Measurements from ENCODE around the gene PTPN11. TPM values are rescaled to one million over a fixed set of nuclear protein-coding genes. Genes with fewer than 3 reads are reported as not detected.

Gene PTPN11
- total RNA-seq, 2 experiments from 2014 or later: 44.6 to 46.4 TPM

DNA sequence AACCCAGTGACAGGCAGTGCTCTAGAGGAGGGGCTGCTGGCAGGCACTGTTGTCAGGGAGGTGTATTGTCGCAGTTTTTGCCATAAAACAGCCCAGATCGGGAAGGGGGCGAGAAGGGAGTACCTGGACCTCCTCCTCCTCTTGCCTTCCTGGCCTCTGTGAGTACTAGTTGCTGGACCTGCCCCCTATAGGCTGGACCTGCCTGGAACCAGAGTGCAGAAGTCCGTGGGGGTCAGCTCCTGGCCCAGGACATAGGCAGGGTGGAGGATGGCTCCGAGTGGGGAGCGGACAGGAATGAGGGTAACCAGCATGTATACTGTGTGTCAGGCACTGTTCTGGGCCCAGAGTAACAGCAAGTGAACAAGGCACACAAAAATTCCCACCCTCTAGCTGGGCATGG, 116.3 kb downstream of the PTPN11 start:
- no peaks in the 10 kb centered on the region for H3K27me3 ChIP-seq (ENCODE audit: control insufficient read depth in 1 of 2, insufficient read depth in 2 of 2, low read length in 2 of 2)
- no peak overlapping the region for H3K4me3 Mint-ChIP-seq
- intact Hi-C loops (cut with DNase I, micrococcal nuclease): no loop called here
- no peak for DNase-seq
- H3K4me1 ChIP-seq (ENCODE audit: insufficient read depth, low read length): no peaks in the 10 kb centered on the region
- H3K9me3 Mint-ChIP-seq: no peaks in the 10 kb centered on the region
- H3K36me3 Mint-ChIP-seq (ENCODE audit: low read depth): no peaks in the 10 kb centered on the region
- no peaks in the 10 kb centered on the region for H3K27me3 Mint-ChIP-seq
- H3K27ac Mint-ChIP-seq: no peak overlapping the region
- H3K4me3 ChIP-seq (ENCODE audit: low read length): no peak overlapping the region
- POLR2A ChIA-PET: no interaction called here
- H3K27ac ChIP-seq (ENCODE audit: low read depth in 1 of 2, low read length in 2 of 2): no peak overlapping the region
- H3K9me3 ChIP-seq (ENCODE audit: control insufficient read depth in 1 of 2, insufficient read depth in 1 of 2, low read length in 2 of 2): no peaks in the 10 kb centered on the region
- TF ChIP-seq, protein P1, sequence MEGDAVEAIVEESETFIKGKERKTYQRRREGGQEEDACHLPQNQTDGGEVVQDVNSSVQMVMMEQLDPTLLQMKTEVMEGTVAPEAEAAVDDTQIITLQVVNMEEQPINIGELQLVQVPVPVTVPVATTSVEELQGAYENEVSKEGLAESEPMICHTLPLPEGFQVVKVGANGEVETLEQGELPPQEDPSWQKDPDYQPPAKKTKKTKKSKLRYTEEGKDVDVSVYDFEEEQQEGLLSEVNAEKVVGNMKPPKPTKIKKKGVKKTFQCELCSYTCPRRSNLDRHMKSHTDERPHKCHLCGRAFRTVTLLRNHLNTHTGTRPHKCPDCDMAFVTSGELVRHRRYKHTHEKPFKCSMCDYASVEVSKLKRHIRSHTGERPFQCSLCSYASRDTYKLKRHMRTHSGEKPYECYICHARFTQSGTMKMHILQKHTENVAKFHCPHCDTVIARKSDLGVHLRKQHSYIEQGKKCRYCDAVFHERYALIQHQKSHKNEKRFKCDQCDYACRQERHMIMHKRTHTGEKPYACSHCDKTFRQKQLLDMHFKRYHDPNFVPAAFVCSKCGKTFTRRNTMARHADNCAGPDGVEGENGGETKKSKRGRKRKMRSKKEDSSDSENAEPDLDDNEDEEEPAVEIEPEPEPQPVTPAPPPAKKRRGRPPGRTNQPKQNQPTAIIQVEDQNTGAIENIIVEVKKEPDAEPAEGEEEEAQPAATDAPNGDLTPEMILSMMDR (IDR thresholded peaks at IDR 0.05): no peak
- no peaks in the 10 kb centered on the region for H3K36me3 ChIP-seq (ENCODE audit: insufficient read depth, low read length)
- H3K4me1 Mint-ChIP-seq (ENCODE audit: low read depth): no peaks in the 10 kb centered on the region
- CTCF ChIA-PET: no interaction called here
- no peak for ATAC-seq (ENCODE audit: poor library complexity)

DNA sequence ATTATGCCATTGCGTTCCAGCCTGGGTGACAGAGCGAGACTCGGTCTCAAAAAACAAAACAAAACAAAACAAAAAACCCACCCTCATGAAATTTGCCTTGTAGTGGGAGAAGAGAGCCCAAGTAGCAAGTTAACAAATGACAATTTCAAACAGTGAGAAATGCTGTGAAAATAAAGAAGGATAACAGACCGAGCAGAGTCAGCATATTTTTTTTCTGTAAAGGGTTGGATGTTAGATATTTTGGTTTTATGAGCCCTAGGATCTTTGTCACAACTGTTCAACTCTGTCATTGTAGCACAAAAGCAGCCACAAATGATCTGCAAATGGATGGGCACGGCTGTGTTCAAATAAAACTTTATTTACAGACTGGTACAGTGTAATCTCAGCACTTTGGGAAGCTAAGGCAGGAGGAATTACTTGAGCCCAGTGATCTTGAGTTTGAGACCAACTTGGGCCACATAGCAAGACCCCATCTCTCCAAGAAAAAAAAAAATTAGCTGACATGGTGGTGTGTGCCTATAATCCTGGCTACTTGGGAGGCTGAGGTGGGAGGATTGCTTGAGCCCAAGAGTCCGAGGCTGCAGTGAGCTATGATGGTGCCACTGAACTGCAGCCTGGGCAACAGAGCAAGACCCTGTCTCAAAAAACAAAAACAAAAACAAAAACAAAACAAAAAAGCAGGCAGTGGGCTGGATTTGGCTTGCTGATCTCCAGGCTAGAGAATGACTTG, 117.1 kb downstream of the PTPN11 start:
- CTCF ChIA-PET: no interaction called here
- Mint-ChIP-seq H3K36me3 (ENCODE audit: low read depth) (no peaks in the 10 kb centered on the region), H3K27me3 (no peaks in the 10 kb centered on the region)

DNA sequence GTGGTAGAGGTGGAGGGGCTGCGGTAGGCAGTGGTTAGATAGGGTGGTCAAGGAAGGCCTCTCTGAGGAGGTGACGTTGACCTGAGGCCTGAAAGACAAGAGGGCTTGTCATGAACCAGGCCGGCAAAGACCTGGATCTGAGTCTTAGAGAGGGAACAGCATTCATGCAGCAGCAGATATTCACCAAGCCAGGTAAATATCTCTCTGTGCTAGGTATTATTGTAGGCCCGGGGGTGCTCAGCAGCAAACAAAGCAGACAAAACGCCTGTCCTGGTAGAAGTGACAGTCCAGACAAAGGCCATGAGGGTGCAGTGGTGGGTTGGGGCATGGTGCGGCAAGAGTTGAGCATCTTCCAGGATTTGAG, 117.6 kb downstream of the PTPN11 start:
- DNase-seq (no peak), ATAC-seq (ENCODE audit: poor library complexity) (no peak)
- intact Hi-C loops (cut with DNase I, micrococcal nuclease): no loop called here
- Mint-ChIP-seq H3K27ac (no peak overlapping the region), H3K36me3 (ENCODE audit: low read depth) (no peaks in the 10 kb centered on the region), H3K9me3 (no peaks in the 10 kb centered on the region), H3K27me3 (no peaks in the 10 kb centered on the region), H3K4me3 (no peak overlapping the region), H3K4me1 (ENCODE audit: low read depth) (no peaks in the 10 kb centered on the region)
- ChIA-PET POLR2A (no interaction called here), CTCF (no interaction called here)
- Histone ChIP-seq H3K4me1 (ENCODE audit: insufficient read depth, low read length) (no peaks in the 10 kb centered on the region), H3K9me3 (ENCODE audit: control insufficient read depth in 1 of 2, insufficient read depth in 1 of 2, low read length in 2 of 2) (no peaks in the 10 kb centered on the region), H3K4me3 (ENCODE audit: low read length) (no peak overlapping the region), H3K27me3 (ENCODE audit: control insufficient read depth in 1 of 2, insufficient read depth in 2 of 2, low read length in 2 of 2) (no peaks in the 10 kb centered on the region), H3K27ac (ENCODE audit: low read depth in 1 of 2, low read length in 2 of 2) (no peak overlapping the region), H3K36me3 (ENCODE audit: insufficient read depth, low read length) (no peaks in the 10 kb centered on the region)
- TF ChIP-seq, protein P1 (IDR thresholded peaks at IDR 0.05): no peak

More for the DNA sequence above, 117.1 kb downstream of the PTPN11 start:
- intact Hi-C loops (cut with DNase I, micrococcal nuclease): no loop called here
- ATAC-seq (ENCODE audit: poor library complexity) (no peak), DNase-seq (no peak)
- TF ChIP-seq, protein P1 (IDR thresholded peaks at IDR 0.05): no peak
- no peak overlapping the region for H3K4me3 ChIP-seq (ENCODE audit: low read length)
- no peaks in the 10 kb centered on the region for H3K27me3 ChIP-seq (ENCODE audit: control insufficient read depth in 1 of 2, insufficient read depth in 2 of 2, low read length in 2 of 2)
- H3K4me3 Mint-ChIP-seq: no peak overlapping the region
- no peaks in the 10 kb centered on the region for H3K9me3 ChIP-seq (ENCODE audit: control insufficient read depth in 1 of 2, insufficient read depth in 1 of 2, low read length in 2 of 2)
- no peaks in the 10 kb centered on the region for H3K9me3 Mint-ChIP-seq
- H3K36me3 ChIP-seq (ENCODE audit: insufficient read depth, low read length): no peaks in the 10 kb centered on the region
- H3K27ac ChIP-seq (ENCODE audit: low read depth in 1 of 2, low read length in 2 of 2): no peak overlapping the region
- POLR2A ChIA-PET: no interaction called here
- no peaks in the 10 kb centered on the region for H3K4me1 Mint-ChIP-seq (ENCODE audit: low read depth)
- H3K4me1 ChIP-seq (ENCODE audit: insufficient read depth, low read length): no peaks in the 10 kb centered on the region
- no peak overlapping the region for H3K27ac Mint-ChIP-seq

Measured in CD4-positive, alpha-beta T cell (primary cell).